Pancreas (tissue), 10 donors: ENCODE results near the gene INTS2. TPM values are rescaled to one million over a fixed set of nuclear protein-coding genes. Genes with fewer than 3 reads are reported as not detected.

ENCODE experiments used
- ATAC-seq, 4 donors: fragments of 200-7000 bp; cut with Tn5 transposase; one replicate each; pipeline versions ENCODE4 v1.8.0 to v1.9.1; 2020; ENCODE audit warnings: mild to moderate bottlenecking in 4 of 4, moderate library complexity in 4 of 4
- DNase-seq, 6 donors: peaks; one replicate each; pipeline ENCODE4 v3.0.0-alpha.2; 2020
- FAIRE-seq: peaks from 2 replicates; lab custom pipeline; 2012; peaks lifted over from hg19 to GRCh38; lab: Jason Lieb, UNC
- H3K27ac ChIP-seq, 4 donors: fragments of 200-600 bp; sonication (generic); 1 replicate in 3 of 4; 2 replicates in 1 of 4; pipeline versions ENCODE4 v1.5.0 to v1.8.0; 2020
- H3K27me3 ChIP-seq, 4 donors: fragments of 200-600 bp; one replicate each; pipeline ENCODE4 v1.8.0; 2021
- H3K36me3 ChIP-seq, 3 donors: fragments of 200-600 bp; sonication (generic) in 1 of 3; one replicate each; pipeline versions ENCODE4 v1.5.0 to v1.8.0; 2020 to 2021
- H3K4me1 ChIP-seq, 3 donors: fragments of 200-600 bp; one replicate each; pipeline ENCODE4 v1.8.0; 2021
- H3K4me3 ChIP-seq, 4 donors: fragments of 200-600 bp; sonication (generic) in 2 of 4; one replicate each; pipeline versions ENCODE4 v1.5.0 to v1.8.0; 2020 to 2021
- H3K9me3 ChIP-seq, 4 donors: fragments of 200-600 bp; one replicate each; pipeline ENCODE4 v1.8.0; 2021
- CTCF ChIP-seq, 4 donors: fragments of 200-600 bp; sonication (generic) in 3 of 4; IDR thresholded peaks; one replicate each; pipeline versions ENCODE4 v1.5.0 to v1.8.0; 2021; ENCODE audit warnings: antibody characterized with exemption in 4 of 4
- WGBS, 2 donors: extraction: QIAGEN DNeasy Blood & Tissue Kit; methylation state at CpG; one replicate each; pipeline ENCODE4 v1.1.7; 2013; 5-methylcytosine and 5-hydroxymethylcytosine counted together
- intact Hi-C, 3 donors: fragments of 100-400 bp; cut with DNase I; formaldehyde crosslinking; loops; one replicate each; pipeline versions ENCODE4 v1.11.1 to v1.14.2; 2022
- polyA plus RNA-seq, 2 donors: library from polyadenylated mRNA; stranded (reverse); fragments of 200-250 nt; gene quantifications; one replicate each; pipeline ENCODE4 v1.2.3, GENCODE V29; 2013
- total RNA-seq, 6 donors: library from RNA; stranded (reverse); fragmentation: NEBNext Ultra II Directional in 4 of 6; extraction: Animal tissue kit (Norgen Biotek cat#: 25700) in 4 of 6; gene quantifications; one replicate each; pipeline versions ENCODE4 v1.2.1 to v1.2.4, GENCODE V29; 2021 to 2023
- donor health status: healthy with polysubstance abuse.
- donor health status: DM: no; HTN: no; CAD: no; lungs with moderate emphysema.
- donor health status: DM: no; HTN: no; CAD: no.
- donor health status: control.
- donor health status: control.
- donor health status: Bipolar disorder and iron deficiency.
- donor health status: DM: yes; HTN: yes; CAD: no.
- donor health status: DM: no; HTN: no; CAD: no.
- donor health status: DM: no; HTN: no; CAD: no.
- donor health status: DM: yes; HTN: yes; CAD: no.

Gene INTS2
- total and polyA plus RNA-seq, 8 donors, result 1.5 to 5.2 (median 2.2) TPM

GRCh38 chr17:61834610-61835009 is 93.2 kb downstream of the INTS2 start:
- WGBS, 2 donors, result 95% methylated on average over 2 of the region's 2 CpGs
- FAIRE-seq (no peak), DNase-seq (no peak), ATAC-seq (no peak)
- no peak overlapping the region for H3K4me3 ChIP-seq
- H3K27me3 ChIP-seq, result no peaks in the 10 kb centered on the region
- H3K9me3 ChIP-seq, result no peaks in the 10 kb centered on the region
- H3K4me1 ChIP-seq, result no peaks in the 10 kb centered on the region
- intact Hi-C loops, result loop anchor here in 1 of 3 donors (10.0 kb wide), 2 partner anchors 200 to 420 kb away; no protein-coding TSS in a partner anchor
- H3K36me3 ChIP-seq, result no peaks in the 10 kb centered on the region
- TF ChIP-seq CTCF (IDR thresholded peaks at IDR 0.05), result no peak
- no peak overlapping the region for H3K27ac ChIP-seq

- DNase-seq (no peak), FAIRE-seq (no peak), ATAC-seq (no peak)
- WGBS, 2 donors, result 94% methylated on average over 7 of the region's 7 CpGs
- TF ChIP-seq CTCF (IDR thresholded peaks at IDR 0.05), result no peak
- Histone ChIP-seq H3K36me3 (no peaks in the 10 kb centered on the region), H3K27ac (no peak overlapping the region), H3K27me3 (no peaks in the 10 kb centered on the region), H3K4me1 (no peaks in the 10 kb centered on the region), H3K9me3 (no peaks in the 10 kb centered on the region), H3K4me3 (no peak overlapping the region)
- intact Hi-C loops, result loop anchor here in 1 of 3 donors (10.0 kb wide), 2 partner anchors 199 to 419 kb away; no protein-coding TSS in a partner anchor
Measured at GRCh38 chr17:61833536-61834193, 94.1 kb downstream of the INTS2 start.

- WGBS, 2 donors, result 84 to 89% methylated on average over 3 of the region's 3 CpGs
- Histone ChIP-seq H3K9me3 (no peaks in the 10 kb centered on the region), H3K27me3 (no peaks in the 10 kb centered on the region), H3K36me3 (no peaks in the 10 kb centered on the region), H3K4me3 (no peak overlapping the region), H3K27ac (no peak overlapping the region), H3K4me1 (no peaks in the 10 kb centered on the region)
- no peak for DNase-seq
- no peak for TF ChIP-seq CTCF (IDR thresholded peaks at IDR 0.05)
- FAIRE-seq, result no peak
- intact Hi-C loops, result loop anchor here in 1 of 3 donors (10.0 kb wide), 2 partner anchors 198 to 418 kb away; no protein-coding TSS in a partner anchor
- no peak for ATAC-seq
Measured at GRCh38 chr17:61832463-61832862, 95.3 kb downstream of the INTS2 start.

GRCh38 chr17:61831099-61831498 is 96.7 kb downstream of the INTS2 start:
- intact Hi-C loops, result loop anchor here in 1 of 3 donors (10.0 kb wide), 2 partner anchors 196 to 416 kb away; no protein-coding TSS in a partner anchor

More at GRCh38 chr17:61831099-61831498, 96.7 kb downstream of the INTS2 start:
- WGBS, 2 donors, result 97 to 100% methylated on average over 1 of the region's 1 CpG
- FAIRE-seq (no peak), ATAC-seq (no peak), DNase-seq (no peak)
- Histone ChIP-seq H3K36me3 (no peaks in the 10 kb centered on the region), H3K9me3 (no peaks in the 10 kb centered on the region), H3K4me3 (no peak overlapping the region), H3K4me1 (no peaks in the 10 kb centered on the region), H3K27ac (no peak overlapping the region), H3K27me3 (no peaks in the 10 kb centered on the region)
- TF ChIP-seq CTCF (IDR thresholded peaks at IDR 0.05), result no peak
